Measurements from ENCODE around the gene C2.
"Not testable (repeated sequence)": the region's sequence is repeated elsewhere in the genome, so short reads cannot be mapped to it uniquely, and the experiment has no call there.

The C2 gene

GRCh38 chr6:31930962-31931361 lies 3.4 kb downstream of the C2 start:
- Histone ChIP-seq H3K36me3 (ENCODE audit: control insufficient read depth, insufficient read depth, low read length) (no peaks in the 10 kb centered on the region), H3K4me3 (ENCODE audit: low read depth, low read length) (no peak overlapping the region), H3K9me3 (ENCODE audit: control insufficient read depth, low read length) (no peaks in the 10 kb centered on the region), H3K27ac (no peak overlapping the region), H3K9ac (no peak overlapping the region), H2AFZ (no peak overlapping the region), H3K79me2 (no peaks in the 10 kb centered on the region), H3K27me3 (ENCODE audit: control insufficient read depth, insufficient read depth, low read length) (no peaks in the 10 kb centered on the region), H3K4me1 (no peaks in the 10 kb centered on the region), H3K4me2 (ENCODE audit: low read length) (no peak overlapping the region)
- TF ChIP-seq, protein P1, sequence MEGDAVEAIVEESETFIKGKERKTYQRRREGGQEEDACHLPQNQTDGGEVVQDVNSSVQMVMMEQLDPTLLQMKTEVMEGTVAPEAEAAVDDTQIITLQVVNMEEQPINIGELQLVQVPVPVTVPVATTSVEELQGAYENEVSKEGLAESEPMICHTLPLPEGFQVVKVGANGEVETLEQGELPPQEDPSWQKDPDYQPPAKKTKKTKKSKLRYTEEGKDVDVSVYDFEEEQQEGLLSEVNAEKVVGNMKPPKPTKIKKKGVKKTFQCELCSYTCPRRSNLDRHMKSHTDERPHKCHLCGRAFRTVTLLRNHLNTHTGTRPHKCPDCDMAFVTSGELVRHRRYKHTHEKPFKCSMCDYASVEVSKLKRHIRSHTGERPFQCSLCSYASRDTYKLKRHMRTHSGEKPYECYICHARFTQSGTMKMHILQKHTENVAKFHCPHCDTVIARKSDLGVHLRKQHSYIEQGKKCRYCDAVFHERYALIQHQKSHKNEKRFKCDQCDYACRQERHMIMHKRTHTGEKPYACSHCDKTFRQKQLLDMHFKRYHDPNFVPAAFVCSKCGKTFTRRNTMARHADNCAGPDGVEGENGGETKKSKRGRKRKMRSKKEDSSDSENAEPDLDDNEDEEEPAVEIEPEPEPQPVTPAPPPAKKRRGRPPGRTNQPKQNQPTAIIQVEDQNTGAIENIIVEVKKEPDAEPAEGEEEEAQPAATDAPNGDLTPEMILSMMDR (IDR thresholded peaks at IDR 0.05), result no peak

GRCh38 chr6:31932137-31932536 lies 4.6 kb downstream of the C2 start:
- not testable (repeated sequence) for H3K36me3 ChIP-seq (ENCODE audit: control insufficient read depth, insufficient read depth, low read length); H3K4me2 ChIP-seq (ENCODE audit: low read length); H3K4me3 ChIP-seq (ENCODE audit: low read depth, low read length)

DNA sequence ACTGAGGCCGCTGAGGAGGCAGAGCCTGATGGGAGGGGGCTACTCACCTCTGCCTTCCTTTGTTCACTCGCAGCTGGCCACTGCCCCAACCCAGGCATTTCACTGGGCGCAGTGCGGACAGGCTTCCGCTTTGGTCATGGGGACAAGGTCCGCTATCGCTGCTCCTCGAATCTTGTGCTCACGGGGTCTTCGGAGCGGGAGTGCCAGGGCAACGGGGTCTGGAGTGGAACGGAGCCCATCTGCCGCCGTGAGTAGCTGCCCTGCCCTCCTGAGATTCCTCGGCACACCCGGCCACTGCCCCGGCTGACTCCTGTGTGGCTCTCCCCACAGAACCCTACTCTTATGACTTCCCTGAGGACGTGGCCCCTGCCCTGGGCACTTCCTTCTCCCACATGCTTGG lies 6.0 kb downstream of the C2 start:
- Histone ChIP-seq H3K27ac (no peak overlapping the region), H3K9ac (no peak overlapping the region), H3K27me3 (ENCODE audit: control insufficient read depth, insufficient read depth, low read length) (no peaks in the 10 kb centered on the region), H3K79me2 (no peaks in the 10 kb centered on the region), H3K9me3 (ENCODE audit: control insufficient read depth, low read length) (no peaks in the 10 kb centered on the region), H3K4me2 (ENCODE audit: low read length) (no peak overlapping the region), H3K36me3 (ENCODE audit: control insufficient read depth, insufficient read depth, low read length) (no peaks in the 10 kb centered on the region), H3K4me3 (ENCODE audit: low read depth, low read length) (no peak overlapping the region), H3K4me1 (no peaks in the 10 kb centered on the region), H2AFZ (no peak overlapping the region)
- TF ChIP-seq, protein P1 (IDR thresholded peaks at IDR 0.05), result no peak

More at GRCh38 chr6:31932137-31932536, 4.6 kb downstream of the C2 start:
- not testable (repeated sequence) for H3K27me3 ChIP-seq (ENCODE audit: control insufficient read depth, insufficient read depth, low read length); H3K9me3 ChIP-seq (ENCODE audit: control insufficient read depth, low read length); H2AFZ ChIP-seq; H3K4me1 ChIP-seq; H3K27ac ChIP-seq; H3K79me2 ChIP-seq; H3K9ac ChIP-seq

DNA sequence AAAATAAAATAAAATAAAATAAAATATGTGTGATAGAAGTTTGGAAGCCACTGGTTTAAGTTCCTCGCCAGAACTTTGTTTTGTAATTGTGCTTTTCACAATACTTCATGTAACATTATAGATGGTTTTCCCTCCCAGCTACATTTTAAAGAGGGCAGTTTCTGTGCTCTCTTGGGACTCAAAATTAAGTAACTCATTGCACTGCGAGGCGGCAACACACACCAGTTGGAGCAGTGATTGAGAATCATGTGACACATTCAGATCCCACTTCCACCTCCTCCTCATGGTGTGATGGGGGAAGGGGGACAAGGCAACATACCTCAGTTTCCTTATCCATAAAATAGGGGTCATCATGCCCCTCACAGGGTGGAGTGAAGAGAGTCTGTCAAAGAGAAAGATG lies 7.5 kb downstream of the C2 start:
- H3K9ac ChIP-seq, result no peak overlapping the region
- H2AFZ ChIP-seq, result no peak overlapping the region
- no peak overlapping the region for H3K4me3 ChIP-seq (ENCODE audit: low read depth, low read length)
- H3K36me3 ChIP-seq (ENCODE audit: control insufficient read depth, insufficient read depth, low read length), result no peaks in the 10 kb centered on the region
- no peaks in the 10 kb centered on the region for H3K79me2 ChIP-seq
- H3K4me1 ChIP-seq, result no peaks in the 10 kb centered on the region
- H3K27ac ChIP-seq, result no peak overlapping the region
- H3K9me3 ChIP-seq (ENCODE audit: control insufficient read depth, low read length), result no peaks in the 10 kb centered on the region
- no peak overlapping the region for H3K4me2 ChIP-seq (ENCODE audit: low read length)
- TF ChIP-seq, protein P1 (IDR thresholded peaks at IDR 0.05), result no peak
- no peaks in the 10 kb centered on the region for H3K27me3 ChIP-seq (ENCODE audit: control insufficient read depth, insufficient read depth, low read length)

DNA sequence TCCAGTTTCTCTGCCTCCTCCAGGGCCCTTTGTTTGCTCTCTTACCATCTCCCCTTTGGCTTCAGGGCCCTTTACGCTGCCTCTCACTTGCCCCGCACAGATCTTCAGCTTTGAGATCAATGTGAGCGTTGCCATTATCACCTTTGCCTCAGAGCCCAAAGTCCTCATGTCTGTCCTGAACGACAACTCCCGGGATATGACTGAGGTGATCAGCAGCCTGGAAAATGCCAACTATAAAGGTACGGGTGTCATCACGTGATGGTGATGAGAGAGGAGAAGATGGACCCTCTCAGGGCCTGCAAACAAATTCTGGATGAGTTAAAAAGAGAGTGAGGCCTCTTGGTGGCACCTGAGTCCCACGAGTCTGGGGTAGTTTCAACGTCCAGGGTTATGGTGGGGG lies 8.3 kb downstream of the C2 start:
- no peak overlapping the region for H3K4me2 ChIP-seq (ENCODE audit: low read length)
- H3K79me2 ChIP-seq, result no peaks in the 10 kb centered on the region
- no peaks in the 10 kb centered on the region for H3K36me3 ChIP-seq (ENCODE audit: control insufficient read depth, insufficient read depth, low read length)
- no peaks in the 10 kb centered on the region for H3K9me3 ChIP-seq (ENCODE audit: control insufficient read depth, low read length)
- H3K27me3 ChIP-seq (ENCODE audit: control insufficient read depth, insufficient read depth, low read length), result no peaks in the 10 kb centered on the region
- TF ChIP-seq, protein P1 (IDR thresholded peaks at IDR 0.05), result no peak
- no peak overlapping the region for H2AFZ ChIP-seq
- H3K9ac ChIP-seq, result no peak overlapping the region
- no peak overlapping the region for H3K27ac ChIP-seq
- H3K4me1 ChIP-seq, result peaks cover 8% of the 10 kb centered on the region
- no peak overlapping the region for H3K4me3 ChIP-seq (ENCODE audit: low read depth, low read length)

Data from parathyroid adenoma (tissue), 2 donors.